HepG2 (cell line): Measurements from ENCODE around the gene IL16. TPM values are rescaled to one million over a fixed set of nuclear protein-coding genes. Genes with fewer than 3 reads are reported as not detected.

Source experiments
- ZNF282 ChIP-seq: fragments of 450-650 bp; IDR thresholded peaks from 2 replicates; pipeline ENCODE4 v1.6.1; 2018; ENCODE audit not compliant: partially characterized antibody
- polyA plus RNA-seq, 8 experiments: library from polyadenylated mRNA; depleted of rRNA in 3 of 8; stranded (reverse) in 7 of 8; unstranded in 1 of 8; fragments of >200 nt; fragmentation: Illumina TruSeq in 4 of 8; extraction: Trizol in 4 of 8; gene quantifications; 2 replicates each; pipeline versions ENCODE4 v1.2.1 to v1.2.3, GENCODE V29; 2011 to 2016; ENCODE audit warnings: low read depth in 4 of 8, missing spikeins in 1 of 8, mixed read lengths in 1 of 8; ENCODE audit not compliant: insufficient read depth in 1 of 8
- total RNA-seq, 5 experiments: library from RNA; depleted of rRNA; stranded (reverse); fragments of >200 nt; fragmentation: Illumina TruSeq; extraction: Trizol; gene quantifications; 2 replicates each; pipeline ENCODE4 v1.2.3, GENCODE V29; 2016; ENCODE audit warnings: low read depth in 1 of 5
- TF ChIP-seq, protein P1 (sequence below): sonication (generic); formaldehyde crosslinking; IDR thresholded peaks from one replicate; pipeline ENCODE4 v1.5.1; 2020; ENCODE audit warnings: mild to moderate bottlenecking, missing genetic modification reagents; ENCODE audit errors: not compliant biosample characterization
- TF ChIP-seq, protein P2 (sequence below): sonication (generic); formaldehyde crosslinking; conservative IDR thresholded peaks from 2 replicates; pipeline ENCODE4 v1.4.0; 2020; ENCODE audit warnings: missing genetic modification reagents
- TF ChIP-seq, protein P3 (sequence below): sonication (generic); formaldehyde crosslinking; IDR thresholded peaks from 2 replicates; pipeline ENCODE4 v1.5.0; 2020; ENCODE audit warnings: mild to moderate bottlenecking, missing genetic modification reagents, moderate library complexity

The IL16 gene
- total and polyA plus RNA-seq, 2 of the 13 experiments (the other 11 are each of a cell fraction or from before 2014, with no cell fraction given) = 0.03 TPM; not detected in 1

DNA sequence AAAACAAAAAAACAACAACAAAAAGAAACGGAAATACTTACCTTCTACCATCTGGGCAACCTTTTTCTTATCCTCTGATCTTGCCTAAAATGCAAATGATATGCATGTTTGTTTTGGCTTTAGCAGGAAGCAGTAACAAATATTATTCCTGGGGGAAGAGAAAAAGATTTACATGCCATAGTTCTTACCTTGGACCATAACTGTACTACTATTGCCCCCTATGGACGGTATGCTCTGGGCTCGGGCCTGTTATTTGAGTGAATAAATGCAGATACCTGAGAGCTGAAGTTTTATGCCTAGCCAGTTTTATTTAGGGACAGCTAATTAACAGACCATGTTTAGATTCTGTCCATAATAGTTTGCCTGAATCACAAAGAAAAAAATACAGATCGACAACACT, 139.9 kb downstream of the IL16 start (continued):
- TF ChIP-seq, protein P1, sequence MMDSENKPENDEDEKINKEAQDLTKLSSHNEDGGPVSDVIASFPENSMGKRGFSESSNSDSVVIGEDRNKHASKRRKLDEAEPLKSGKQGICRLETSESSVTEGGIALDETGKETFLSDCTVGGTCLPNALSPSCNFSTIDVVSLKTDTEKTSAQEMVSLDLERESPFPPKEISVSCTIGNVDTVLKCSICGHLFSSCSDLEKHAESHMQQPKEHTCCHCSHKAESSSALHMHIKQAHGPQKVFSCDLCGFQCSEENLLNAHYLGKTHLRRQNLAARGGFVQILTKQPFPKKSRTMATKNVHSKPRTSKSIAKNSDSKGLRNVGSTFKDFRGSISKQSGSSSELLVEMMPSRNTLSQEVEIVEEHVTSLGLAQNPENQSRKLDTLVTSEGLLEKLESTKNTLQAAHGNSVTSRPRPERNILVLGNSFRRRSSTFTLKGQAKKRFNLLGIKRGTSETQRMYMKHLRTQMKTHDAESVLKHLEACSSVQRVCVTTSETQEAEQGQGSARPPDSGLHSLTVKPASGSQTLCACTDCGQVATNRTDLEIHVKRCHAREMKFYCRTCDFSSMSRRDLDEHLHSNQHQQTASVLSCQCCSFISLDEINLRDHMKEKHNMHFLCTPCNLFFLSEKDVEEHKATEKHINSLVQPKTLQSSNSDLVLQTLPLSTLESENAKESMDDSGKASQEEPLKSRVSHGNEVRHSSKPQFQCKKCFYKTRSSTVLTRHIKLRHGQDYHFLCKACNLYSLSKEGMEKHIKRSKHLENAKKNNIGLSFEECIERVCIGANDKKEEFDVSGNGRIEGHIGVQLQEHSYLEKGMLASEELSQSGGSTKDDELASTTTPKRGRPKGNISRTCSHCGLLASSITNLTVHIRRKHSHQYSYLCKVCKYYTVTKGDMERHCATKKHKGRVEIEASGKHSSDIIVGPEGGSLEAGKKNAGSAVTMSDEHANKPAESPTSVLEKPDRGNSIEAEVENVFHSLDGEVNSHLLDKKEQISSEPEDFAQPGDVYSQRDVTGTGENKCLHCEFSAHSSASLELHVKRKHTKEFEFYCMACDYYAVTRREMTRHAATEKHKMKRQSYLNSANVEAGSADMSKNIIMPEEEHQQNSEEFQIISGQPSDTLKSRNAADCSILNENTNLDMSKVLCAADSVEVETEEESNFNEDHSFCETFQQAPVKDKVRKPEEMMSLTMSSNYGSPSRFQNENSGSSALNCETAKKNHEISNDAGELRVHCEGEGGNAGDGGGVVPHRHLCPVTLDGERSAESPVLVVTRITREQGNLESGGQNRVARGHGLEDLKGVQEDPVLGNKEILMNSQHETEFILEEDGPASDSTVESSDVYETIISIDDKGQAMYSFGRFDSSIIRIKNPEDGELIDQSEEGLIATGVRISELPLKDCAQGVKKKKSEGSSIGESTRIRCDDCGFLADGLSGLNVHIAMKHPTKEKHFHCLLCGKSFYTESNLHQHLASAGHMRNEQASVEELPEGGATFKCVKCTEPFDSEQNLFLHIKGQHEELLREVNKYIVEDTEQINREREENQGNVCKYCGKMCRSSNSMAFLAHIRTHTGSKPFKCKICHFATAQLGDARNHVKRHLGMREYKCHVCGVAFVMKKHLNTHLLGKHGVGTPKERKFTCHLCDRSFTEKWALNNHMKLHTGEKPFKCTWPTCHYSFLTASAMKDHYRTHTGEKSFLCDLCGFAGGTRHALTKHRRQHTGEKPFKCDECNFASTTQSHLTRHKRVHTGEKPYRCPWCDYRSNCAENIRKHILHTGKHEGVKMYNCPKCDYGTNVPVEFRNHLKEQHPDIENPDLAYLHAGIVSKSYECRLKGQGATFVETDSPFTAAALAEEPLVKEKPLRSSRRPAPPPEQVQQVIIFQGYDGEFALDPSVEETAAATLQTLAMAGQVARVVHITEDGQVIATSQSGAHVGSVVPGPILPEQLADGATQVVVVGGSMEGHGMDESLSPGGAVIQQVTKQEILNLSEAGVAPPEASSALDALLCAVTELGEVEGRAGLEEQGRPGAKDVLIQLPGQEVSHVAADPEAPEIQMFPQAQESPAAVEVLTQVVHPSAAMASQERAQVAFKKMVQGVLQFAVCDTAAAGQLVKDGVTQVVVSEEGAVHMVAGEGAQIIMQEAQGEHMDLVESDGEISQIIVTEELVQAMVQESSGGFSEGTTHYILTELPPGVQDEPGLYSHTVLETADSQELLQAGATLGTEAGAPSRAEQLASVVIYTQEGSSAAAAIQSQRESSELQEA (CRISPR knock-in tag) = no peak
- TF ChIP-seq, protein P2, sequence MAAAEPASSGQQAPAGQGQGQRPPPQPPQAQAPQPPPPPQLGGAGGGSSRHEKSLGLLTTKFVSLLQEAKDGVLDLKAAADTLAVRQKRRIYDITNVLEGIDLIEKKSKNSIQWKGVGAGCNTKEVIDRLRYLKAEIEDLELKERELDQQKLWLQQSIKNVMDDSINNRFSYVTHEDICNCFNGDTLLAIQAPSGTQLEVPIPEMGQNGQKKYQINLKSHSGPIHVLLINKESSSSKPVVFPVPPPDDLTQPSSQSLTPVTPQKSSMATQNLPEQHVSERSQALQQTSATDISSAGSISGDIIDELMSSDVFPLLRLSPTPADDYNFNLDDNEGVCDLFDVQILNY (CRISPR knock-in tag) = no peak
- no peak for TF ChIP-seq ZNF282
- TF ChIP-seq, protein P3, sequence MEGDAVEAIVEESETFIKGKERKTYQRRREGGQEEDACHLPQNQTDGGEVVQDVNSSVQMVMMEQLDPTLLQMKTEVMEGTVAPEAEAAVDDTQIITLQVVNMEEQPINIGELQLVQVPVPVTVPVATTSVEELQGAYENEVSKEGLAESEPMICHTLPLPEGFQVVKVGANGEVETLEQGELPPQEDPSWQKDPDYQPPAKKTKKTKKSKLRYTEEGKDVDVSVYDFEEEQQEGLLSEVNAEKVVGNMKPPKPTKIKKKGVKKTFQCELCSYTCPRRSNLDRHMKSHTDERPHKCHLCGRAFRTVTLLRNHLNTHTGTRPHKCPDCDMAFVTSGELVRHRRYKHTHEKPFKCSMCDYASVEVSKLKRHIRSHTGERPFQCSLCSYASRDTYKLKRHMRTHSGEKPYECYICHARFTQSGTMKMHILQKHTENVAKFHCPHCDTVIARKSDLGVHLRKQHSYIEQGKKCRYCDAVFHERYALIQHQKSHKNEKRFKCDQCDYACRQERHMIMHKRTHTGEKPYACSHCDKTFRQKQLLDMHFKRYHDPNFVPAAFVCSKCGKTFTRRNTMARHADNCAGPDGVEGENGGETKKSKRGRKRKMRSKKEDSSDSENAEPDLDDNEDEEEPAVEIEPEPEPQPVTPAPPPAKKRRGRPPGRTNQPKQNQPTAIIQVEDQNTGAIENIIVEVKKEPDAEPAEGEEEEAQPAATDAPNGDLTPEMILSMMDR = peak; percentile 41
